Measurements from ENCODE around the gene BAG1. TPM values are rescaled to one million over a fixed set of nuclear protein-coding genes. Genes with fewer than 3 reads are reported as not detected.
A peak's percentile ranks its signal among the peaks of the same experiment; 100 is the strongest.

Gene BAG1
- total RNA-seq, 4 donors from 2014 or later: 63.6 to 140 (median 70.8) TPM

- H3K27ac ChIP-seq: no peak overlapping the region
- no peak for DNase-seq (ENCODE audit: low spot score in 2 of 2)
- peaks cover 80% of the 10 kb centered on the region for H3K4me1 ChIP-seq
- H3K4me3 ChIP-seq: no peak overlapping the region
- no peaks in the 10 kb centered on the region for H3K9me3 ChIP-seq
- peaks cover 62% of the 10 kb centered on the region for H3K36me3 ChIP-seq
- no peaks in the 10 kb centered on the region for H3K27me3 ChIP-seq
- 92% methylated on average over 12 of the region's 12 CpGs for WGBS
- TF ChIP-seq POLR2A (IDR thresholded peaks at IDR 0.05) (no peak), CTCF (IDR thresholded peaks at IDR 0.05) (no peak), EP300 (IDR thresholded peaks at IDR 0.05) (no peak), POLR2AphosphoS5 (IDR thresholded peaks at IDR 0.05) (no peak)
Measured at GRCh38 chr9:33294670-33295432, 30.3 kb upstream of the BAG1 start.

GRCh38 chr9:33293782-33294181 is 29.3 kb upstream of the BAG1 start:
- 84% methylated on average over 2 of the region's 2 CpGs for WGBS
- H3K4me3 ChIP-seq: no peak overlapping the region
- no peaks in the 10 kb centered on the region for H3K9me3 ChIP-seq
- no peaks in the 10 kb centered on the region for H3K27me3 ChIP-seq
- H3K4me1 ChIP-seq: peaks cover 87% of the 10 kb centered on the region
- no peak overlapping the region for H3K27ac ChIP-seq
- TF ChIP-seq POLR2AphosphoS5 (IDR thresholded peaks at IDR 0.05) (no peak), EP300 (IDR thresholded peaks at IDR 0.05) (no peak), POLR2A (IDR thresholded peaks at IDR 0.05) (no peak), CTCF (IDR thresholded peaks at IDR 0.05) (no peak)
- no peak for DNase-seq (ENCODE audit: low spot score in 2 of 2)
- peaks cover 56% of the 10 kb centered on the region for H3K36me3 ChIP-seq

GRCh38 chr9:33291901-33292300 is 27.4 kb upstream of the BAG1 start:
- Histone ChIP-seq H3K4me3 (no peak overlapping the region), H3K36me3 (peaks cover 40% of the 10 kb centered on the region), H3K27ac (peak overlapping the region; percentile 100), H3K27me3 (no peaks in the 10 kb centered on the region), H3K4me1 (peaks cover 76% of the 10 kb centered on the region), H3K9me3 (no peaks in the 10 kb centered on the region)
- TF ChIP-seq POLR2AphosphoS5 (IDR thresholded peaks at IDR 0.05) (no peak), EP300 (IDR thresholded peaks at IDR 0.05) (no peak), POLR2A (IDR thresholded peaks at IDR 0.05) (no peak), CTCF (IDR thresholded peaks at IDR 0.05) (no peak)
- 85% methylated on average over 5 of the region's 5 CpGs for WGBS
- DNase-seq (ENCODE audit: low spot score in 2 of 2): no peak

GRCh38 chr9:33291031-33291397 is 26.5 kb upstream of the BAG1 start:
- H3K4me1 ChIP-seq: peaks cover 72% of the 10 kb centered on the region
- H3K27ac ChIP-seq: peak overlapping the region; percentile 100
- no peaks in the 10 kb centered on the region for H3K9me3 ChIP-seq
- H3K27me3 ChIP-seq: no peaks in the 10 kb centered on the region
- 13% methylated on average over 7 of the region's 7 CpGs for WGBS
- H3K4me3 ChIP-seq: peak overlapping the region; percentile 79
- no peak for DNase-seq (ENCODE audit: low spot score in 2 of 2)
- TF ChIP-seq EP300 (IDR thresholded peaks at IDR 0.05) (no peak), POLR2AphosphoS5 (IDR thresholded peaks at IDR 0.05) (no peak), CTCF (IDR thresholded peaks at IDR 0.05) (no peak), POLR2A (IDR thresholded peaks at IDR 0.05) (no peak)
- peaks cover 31% of the 10 kb centered on the region for H3K36me3 ChIP-seq

GRCh38 chr9:33290247-33291030 is 25.9 kb upstream of the BAG1 start, which contains the start of gene NFX1:
Gene NFX1 (plus strand): TSS chr9:33290516. CDS start chr9:33290573, 57 bp downstream.
- H3K4me1 ChIP-seq: peaks cover 69% of the 10 kb centered on the region
- H3K27ac ChIP-seq: peak within 1 kb of the TSS; percentile 100
- WGBS: under 1% methylated on average over 61 of the region's 63 CpGs
- no peaks in the 10 kb centered on the region for H3K27me3 ChIP-seq
- H3K36me3 ChIP-seq: peaks cover 31% of the 10 kb centered on the region
- no peaks in the 10 kb centered on the region for H3K9me3 ChIP-seq
- peak within 1 kb of the TSS; percentile 79 for H3K4me3 ChIP-seq
- TF ChIP-seq CTCF (IDR thresholded peaks at IDR 0.05) (no peak), POLR2AphosphoS5 (IDR thresholded peaks at IDR 0.05) (peak; percentile 93 to 99 (median 95)), POLR2A (IDR thresholded peaks at IDR 0.05) (peak in 1 of 2 donors; percentile 87), EP300 (IDR thresholded peaks at IDR 0.05) (no peak)
- peak; percentile 99 for DNase-seq (ENCODE audit: low spot score in 2 of 2)
